GM18498 (cell line): ENCODE measurements around the gene PRKG1.
A peak's percentile ranks its signal among the peaks of the same experiment; 100 is the strongest.
"Not testable (repeated sequence)": the region's sequence is repeated elsewhere in the genome, so short reads cannot be mapped to it uniquely, and the experiment has no call there.

Experiments
- ATAC-seq: cut with Tn5 transposase; IDR thresholded peaks from one replicate; pipeline ENCODE4 v1.9.1; 2021; ENCODE audit warnings: mild to moderate bottlenecking, moderate library complexity; ENCODE audit not compliant: unreplicated experiment

The PRKG1 gene

GRCh38 chr10:52220947-52221346, 1146.7 kb downstream of the PRKG1 start:
- ATAC-seq, result peak; percentile 41

DNA sequence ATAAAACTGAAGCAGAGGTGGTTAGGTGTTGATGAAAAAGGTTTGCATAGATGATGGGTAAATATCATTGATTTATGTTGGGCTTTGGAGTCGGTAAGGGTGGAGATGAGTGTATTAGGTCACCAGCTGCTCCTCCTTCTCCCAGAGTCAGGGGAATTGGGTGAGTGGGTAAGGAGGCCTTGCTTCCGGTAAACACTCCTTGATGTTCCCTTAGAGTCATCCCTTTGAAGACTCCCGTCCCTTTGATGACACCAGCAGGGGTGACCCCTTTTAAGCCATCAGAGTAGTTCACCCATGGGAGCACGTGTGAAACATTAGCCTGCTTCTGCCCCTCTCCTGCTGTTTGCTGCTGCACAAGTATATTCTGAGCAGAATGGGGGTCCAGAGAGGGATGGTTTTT, 1147.6 kb downstream of the PRKG1 start:
- ATAC-seq, result no peak

DNA sequence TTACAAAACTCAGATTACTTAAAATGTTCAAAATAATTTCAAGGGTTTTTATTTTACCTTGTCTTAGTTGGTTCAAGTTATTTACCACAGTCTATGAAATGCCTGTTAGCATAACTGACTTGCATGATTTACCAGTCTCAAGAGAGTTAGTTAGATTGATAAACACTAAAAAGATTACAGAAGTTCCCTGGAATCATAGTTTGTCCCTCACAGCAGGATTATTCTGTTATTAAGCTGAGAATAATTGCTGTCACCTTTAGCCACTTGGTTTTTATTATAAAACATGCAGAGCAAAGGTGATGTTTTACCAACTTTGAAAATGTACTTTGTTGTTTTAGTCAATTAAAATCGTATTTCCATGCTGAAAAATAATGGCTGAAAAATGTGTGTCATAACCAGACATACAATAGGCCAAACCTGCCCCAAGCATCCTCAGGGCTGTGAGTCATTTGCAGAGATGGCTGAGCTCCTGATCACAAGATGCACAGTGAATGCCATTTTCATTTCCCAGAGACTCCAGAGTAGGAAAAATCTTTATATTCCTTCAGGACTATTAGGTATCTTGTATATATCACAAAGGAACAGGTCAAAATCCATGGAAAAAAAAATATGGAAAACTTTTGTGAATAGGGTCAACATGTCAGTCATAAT, 1152.0 kb downstream of the PRKG1 start:
- no peak for ATAC-seq

- ATAC-seq, result no peak
Observed at GRCh38 chr10:52228556-52228955, 1154.3 kb downstream of the PRKG1 start.

DNA sequence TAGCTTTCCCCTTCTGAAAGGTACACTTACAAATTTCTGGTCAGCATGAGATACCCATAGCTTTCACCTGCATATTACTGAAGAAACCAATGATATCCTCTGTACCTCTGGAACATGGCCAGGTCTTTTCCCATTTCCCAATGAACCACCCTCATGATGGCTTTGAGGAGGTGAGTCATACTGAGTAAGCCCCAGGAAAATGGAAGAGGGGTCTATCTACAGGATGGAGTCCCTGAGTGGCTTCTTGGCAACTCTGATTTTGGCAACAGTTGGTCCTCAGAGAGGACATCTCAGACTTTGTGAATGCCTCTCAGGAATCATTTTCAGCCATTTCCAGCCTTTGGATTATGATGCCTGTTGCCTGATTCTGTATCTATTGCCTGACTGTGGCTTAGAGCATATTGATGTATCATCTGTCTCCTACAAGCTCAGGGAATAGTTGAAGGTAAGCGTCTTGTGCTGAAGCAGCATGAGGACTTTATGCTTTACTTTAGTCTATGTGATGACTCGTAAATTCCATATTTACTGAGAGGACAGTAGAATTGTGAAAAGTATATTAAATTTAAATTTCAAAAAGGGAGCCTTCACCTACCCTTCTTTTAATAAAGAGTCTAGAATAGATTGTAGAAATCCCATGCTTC, 1155.1 kb downstream of the PRKG1 start:
- no peak for ATAC-seq

DNA sequence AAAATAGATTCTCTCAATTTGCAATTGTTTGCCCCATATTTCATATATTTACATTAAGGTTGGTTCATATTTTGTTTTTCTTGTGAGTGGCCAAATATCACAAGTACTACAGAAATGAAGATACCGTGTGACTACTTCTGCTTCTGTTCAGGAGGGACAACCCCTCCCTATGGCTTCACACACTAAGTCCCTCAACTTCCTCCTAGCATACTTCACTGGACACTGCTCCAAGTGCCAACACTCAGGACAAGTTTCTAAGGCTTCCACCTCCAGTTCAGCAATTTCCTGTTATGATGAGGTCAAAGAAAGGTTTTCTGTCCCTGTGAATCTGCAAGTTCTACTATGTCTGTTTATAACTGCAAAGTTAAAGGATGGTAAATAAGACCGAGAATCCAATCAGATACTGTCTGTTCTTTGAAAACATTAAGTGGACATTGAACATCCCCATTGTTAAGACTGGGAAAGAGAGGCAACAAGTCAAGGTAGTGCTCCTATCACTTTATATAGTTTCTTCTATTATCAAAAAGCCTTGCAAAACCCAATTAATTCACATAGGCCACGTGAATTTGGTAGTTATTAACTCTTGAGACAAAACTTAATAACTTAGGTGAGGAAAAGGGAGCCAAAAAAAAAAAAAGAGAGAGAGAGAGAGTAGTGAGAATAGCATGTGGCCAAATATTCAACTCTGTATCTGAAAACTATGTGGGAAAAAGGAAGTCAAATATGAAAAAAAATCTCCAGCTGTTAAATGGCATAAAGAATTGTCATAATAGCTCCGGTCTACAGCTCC, 1158.5 kb downstream of the PRKG1 start:
- peak; percentile 98 for ATAC-seq

DNA sequence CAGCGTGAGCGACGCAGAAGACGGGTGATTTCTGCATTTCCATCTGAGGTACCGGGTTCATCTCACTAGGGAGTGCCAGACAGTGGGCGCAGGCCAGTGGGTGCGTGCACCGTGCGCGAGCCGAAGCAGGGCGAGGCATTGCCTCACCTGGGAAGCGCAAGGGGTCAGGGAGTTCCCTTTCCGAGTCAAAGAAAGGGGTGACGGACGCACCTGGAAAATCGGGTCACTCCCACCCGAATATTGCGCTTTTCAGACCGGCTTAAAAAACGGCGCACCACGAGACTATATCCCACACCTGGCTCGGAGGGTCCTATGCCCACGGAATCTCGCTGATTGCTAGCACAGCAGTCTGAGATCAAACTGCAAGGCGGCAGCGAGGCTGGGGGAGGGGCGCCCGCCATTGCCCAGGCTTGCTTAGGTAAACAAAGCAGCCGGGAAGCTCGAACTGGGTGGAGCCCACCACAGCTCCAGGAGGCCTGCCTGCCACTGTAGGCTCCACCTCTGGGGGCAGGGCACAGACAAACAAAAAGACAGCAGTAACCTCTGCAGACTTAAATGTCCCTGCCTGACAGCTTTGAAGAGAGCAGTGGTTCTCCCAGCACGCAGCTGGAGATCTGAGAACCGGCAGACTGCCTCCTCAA, 1159.2 kb downstream of the PRKG1 start:
- ATAC-seq, result not testable (repeated sequence)

DNA sequence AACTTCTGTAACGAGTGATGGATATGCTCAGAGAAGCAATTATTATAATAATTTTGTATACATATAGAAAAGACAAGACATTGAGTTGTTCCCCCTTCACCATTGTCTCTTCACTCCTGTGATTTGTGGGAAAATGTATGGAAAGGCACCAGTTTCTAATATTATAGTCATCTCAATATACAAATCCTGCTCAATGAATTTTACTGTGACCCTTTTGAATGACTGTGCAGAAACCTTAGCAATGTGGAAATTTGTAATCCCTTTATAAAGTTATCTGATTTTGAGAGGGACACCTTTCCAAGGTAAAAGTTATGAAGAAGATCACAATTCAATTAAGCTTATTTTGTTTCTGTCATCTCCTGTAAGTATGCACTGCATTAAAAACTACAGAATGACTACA, 1165.5 kb downstream of the PRKG1 start:
- no peak for ATAC-seq

DNA sequence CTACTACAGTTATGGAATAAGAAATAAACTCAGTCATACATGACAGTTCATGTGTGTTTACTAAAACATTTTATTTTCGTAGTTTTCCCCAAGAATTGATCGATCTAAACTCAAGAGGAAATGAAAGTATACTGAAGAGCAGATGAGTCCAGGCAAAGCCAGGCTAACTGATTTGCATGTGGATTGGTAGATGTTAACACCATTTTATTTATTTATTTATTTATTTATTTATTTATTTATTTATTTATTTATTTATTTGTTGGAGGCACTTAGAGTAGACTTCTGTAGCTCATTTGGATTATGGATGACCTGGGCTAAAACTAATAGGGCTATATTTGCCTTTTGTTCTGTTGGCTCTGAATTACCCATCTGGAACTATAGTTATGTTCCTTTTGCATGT, 1171.3 kb downstream of the PRKG1 start:
- no peak for ATAC-seq

- not testable (repeated sequence) for ATAC-seq
Observed at GRCh38 chr10:52247929-52248328, 1173.6 kb downstream of the PRKG1 start.

DNA sequence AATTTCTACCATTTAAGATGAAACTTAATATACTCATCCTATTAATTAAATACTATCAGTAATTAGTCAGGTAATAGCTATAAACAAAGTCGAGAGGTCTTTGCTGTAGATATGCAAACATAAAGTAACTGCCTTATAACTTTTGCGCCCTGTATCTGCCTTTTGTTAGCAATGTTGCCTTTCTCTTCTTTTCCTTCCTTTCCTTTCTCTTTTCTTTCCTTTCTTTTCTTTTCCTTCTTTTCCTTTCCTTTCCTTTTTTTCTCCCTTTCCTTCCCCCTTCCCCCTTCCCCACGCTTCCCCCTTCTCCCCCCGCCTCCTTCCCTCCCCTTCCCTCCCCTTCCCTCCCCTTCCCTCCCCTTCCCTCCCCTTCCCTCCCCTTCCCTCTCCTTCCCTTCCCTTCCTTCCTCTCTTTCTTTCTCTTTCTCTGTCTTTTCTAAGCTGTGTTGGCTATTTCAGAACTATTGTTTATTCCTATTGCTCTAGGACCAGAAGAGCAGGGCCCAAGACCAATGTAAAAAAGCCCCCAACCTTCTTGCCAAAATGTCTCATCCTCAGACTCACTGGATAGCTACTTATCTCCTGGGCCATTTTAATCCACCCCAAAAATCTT, 1174.5 kb downstream of the PRKG1 start:
- ATAC-seq, result no peak

- ATAC-seq, result no peak
Observed at GRCh38 chr10:52249850-52250395, 1175.6 kb downstream of the PRKG1 start.

DNA sequence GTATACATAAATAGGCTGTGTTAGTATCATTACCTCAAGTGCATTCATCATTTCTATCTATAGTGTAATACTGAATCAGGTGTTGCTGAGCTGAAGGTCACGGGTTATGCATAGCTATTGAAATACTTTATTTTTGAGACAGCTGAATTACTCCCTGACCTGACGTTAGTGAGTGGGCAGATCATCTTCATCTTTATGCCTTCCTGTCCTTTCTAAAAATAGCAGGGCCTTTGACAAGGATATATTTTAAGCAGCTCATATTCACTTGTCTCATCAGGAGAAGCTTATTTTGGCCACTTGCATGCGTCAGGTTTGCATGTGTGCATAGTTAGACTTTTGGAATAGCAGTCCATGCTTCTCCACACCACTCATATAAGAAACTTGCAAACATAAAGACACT, 1176.2 kb downstream of the PRKG1 start:
- no peak for ATAC-seq

DNA sequence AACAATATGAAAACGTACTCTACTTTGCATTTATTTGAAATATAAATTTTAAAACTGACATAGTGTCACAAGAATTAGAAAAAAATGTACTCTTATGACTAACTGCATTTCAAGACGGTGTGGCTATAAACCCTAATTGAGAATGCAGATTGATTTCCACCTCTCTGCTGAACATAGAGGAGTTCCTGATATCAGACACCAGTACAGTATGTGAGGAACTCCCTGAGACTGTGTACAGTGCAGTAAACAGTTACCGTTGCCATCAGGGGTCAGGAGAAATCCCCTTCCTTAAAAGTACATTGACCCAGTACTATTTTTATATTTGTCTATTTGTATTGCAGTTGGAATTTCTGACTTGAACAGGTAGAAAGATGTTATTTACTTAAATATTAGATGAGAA, 1178.0 kb downstream of the PRKG1 start:
- ATAC-seq, result no peak

- ATAC-seq, result peak; percentile 98
Observed at GRCh38 chr10:52256832-52257691, 1182.8 kb downstream of the PRKG1 start.

DNA sequence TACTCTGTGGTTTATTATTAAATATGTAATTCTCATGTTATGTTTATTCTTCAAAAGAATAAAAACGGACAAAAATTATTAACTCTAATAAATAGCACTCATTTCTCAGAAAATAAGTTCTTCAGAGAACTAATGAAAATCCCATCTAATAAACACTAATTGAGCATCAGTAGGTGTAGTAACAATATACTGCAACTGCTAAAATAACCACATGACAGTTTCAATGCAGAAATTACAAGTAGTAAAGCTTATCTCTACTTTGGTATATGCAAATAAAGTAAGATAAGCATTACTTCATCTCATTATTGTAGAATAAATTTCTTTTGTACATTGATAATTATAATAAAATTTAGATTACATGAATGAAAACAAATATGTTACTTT, 1183.4 kb downstream of the PRKG1 start:
- peak; percentile 81 for ATAC-seq

GRCh38 chr10:52258799-52259425, 1184.6 kb downstream of the PRKG1 start:
- ATAC-seq, result no peak

GRCh38 chr10:52259426-52259812, 1185.1 kb downstream of the PRKG1 start:
- no peak for ATAC-seq

DNA sequence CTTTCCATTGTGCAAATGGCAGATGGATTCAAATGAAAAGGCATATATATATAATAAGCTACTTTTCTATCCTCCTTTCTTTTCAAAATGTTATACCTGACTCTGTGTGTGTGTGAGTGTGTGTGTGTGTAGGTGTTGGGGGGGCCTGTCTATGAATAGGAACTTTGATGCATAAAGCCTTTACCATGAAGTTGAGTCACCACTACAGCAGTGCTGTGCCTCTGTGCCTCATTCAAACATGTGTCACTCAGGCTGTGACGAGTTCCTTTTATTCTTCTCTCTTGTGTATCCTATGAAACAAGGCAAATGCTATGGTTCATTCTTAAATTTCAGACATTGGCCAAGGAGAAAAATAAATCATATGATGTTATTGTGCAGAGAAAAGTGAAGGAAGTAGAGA, 1187.1 kb downstream of the PRKG1 start:
- no peak for ATAC-seq
